ENCODE measurements around the gene TKTL1. TPM values are rescaled to one million over a fixed set of nuclear protein-coding genes. Genes with fewer than 3 reads are reported as not detected.

TKTL1 gene
- total RNA-seq, 2 experiments from 2014 or later, result 1.7 to 2.3 TPM

GRCh38 chrX:154363706-154364439 lies 68.3 kb downstream of the TKTL1 start:
- CTCF ChIA-PET, result no interaction called here
- H3K4me3 Mint-ChIP-seq, result no peak overlapping the region

GRCh38 chrX:154365052-154365600 lies 69.5 kb downstream of the TKTL1 start:
- H3K36me3 ChIP-seq (ENCODE audit: insufficient read depth, low read length), result peaks cover 77% of the 10 kb centered on the region
- no peak overlapping the region for H3K4me3 ChIP-seq (ENCODE audit: low read length)
- ATAC-seq (ENCODE audit: poor library complexity) (no peak), DNase-seq (no peak)
- no peak for TF ChIP-seq CTCF (IDR thresholded peaks at IDR 0.05)
- ChIA-PET CTCF (no interaction called here), POLR2A (interaction anchor here (1.1 kb wide), 1 partner anchor 15 kb away, joined by 4 read pairs; no protein-coding TSS in a partner anchor)
- no peaks in the 10 kb centered on the region for H3K9me3 Mint-ChIP-seq
- no peak overlapping the region for H3K4me3 Mint-ChIP-seq
- H3K27me3 ChIP-seq (ENCODE audit: control insufficient read depth in 1 of 2, insufficient read depth in 2 of 2, low read length in 2 of 2), result no peaks in the 10 kb centered on the region
- peak overlapping the region; percentile 56 for H3K27ac Mint-ChIP-seq
- no peaks in the 10 kb centered on the region for H3K27me3 Mint-ChIP-seq
- H3K9me3 ChIP-seq (ENCODE audit: control insufficient read depth in 1 of 2, insufficient read depth in 1 of 2, low read length in 2 of 2), result no peaks in the 10 kb centered on the region
- H3K27ac ChIP-seq (ENCODE audit: low read depth in 1 of 2, low read length in 2 of 2), result peak overlapping the region in 1 of 2 donors; percentile 3
- peaks cover 79% of the 10 kb centered on the region for H3K4me1 ChIP-seq (ENCODE audit: insufficient read depth, low read length)
- intact Hi-C loops (cut with DNase I, micrococcal nuclease), result no loop called here
- peaks cover 9% of the 10 kb centered on the region for H3K4me1 Mint-ChIP-seq (ENCODE audit: low read depth)
- peaks cover 71% of the 10 kb centered on the region for H3K36me3 Mint-ChIP-seq (ENCODE audit: low read depth)

More at GRCh38 chrX:154363706-154364439, 68.3 kb downstream of the TKTL1 start:
- Histone ChIP-seq H3K36me3 (ENCODE audit: insufficient read depth, low read length) (peaks cover 89% of the 10 kb centered on the region), H3K4me1 (ENCODE audit: insufficient read depth, low read length) (peaks cover 92% of the 10 kb centered on the region), H3K27me3 (ENCODE audit: control insufficient read depth in 1 of 2, insufficient read depth in 2 of 2, low read length in 2 of 2) (no peaks in the 10 kb centered on the region), H3K4me3 (ENCODE audit: low read length) (no peak overlapping the region), H3K27ac (ENCODE audit: low read depth in 1 of 2, low read length in 2 of 2) (no peak overlapping the region), H3K9me3 (ENCODE audit: control insufficient read depth in 1 of 2, insufficient read depth in 1 of 2, low read length in 2 of 2) (no peaks in the 10 kb centered on the region)
- no peak overlapping the region for H3K27ac Mint-ChIP-seq
- DNase-seq, result no peak
- POLR2A ChIA-PET, result no interaction called here
- intact Hi-C loops (cut with DNase I, micrococcal nuclease), result no loop called here
- ATAC-seq (ENCODE audit: poor library complexity), result no peak
- H3K4me1 Mint-ChIP-seq (ENCODE audit: low read depth), result peaks cover 9% of the 10 kb centered on the region
- no peaks in the 10 kb centered on the region for H3K9me3 Mint-ChIP-seq
- H3K27me3 Mint-ChIP-seq, result no peaks in the 10 kb centered on the region
- H3K36me3 Mint-ChIP-seq (ENCODE audit: low read depth), result peaks cover 63% of the 10 kb centered on the region
- no peak for TF ChIP-seq CTCF (IDR thresholded peaks at IDR 0.05)

- Mint-ChIP-seq H3K4me3 (no peak overlapping the region), H3K27me3 (no peaks in the 10 kb centered on the region), H3K9me3 (no peaks in the 10 kb centered on the region), H3K4me1 (ENCODE audit: low read depth) (peaks cover 9% of the 10 kb centered on the region), H3K36me3 (ENCODE audit: low read depth) (peaks cover 65% of the 10 kb centered on the region), H3K27ac (peak overlapping the region; percentile 42)
- Histone ChIP-seq H3K27ac (ENCODE audit: low read depth in 1 of 2, low read length in 2 of 2) (no peak overlapping the region), H3K9me3 (ENCODE audit: control insufficient read depth in 1 of 2, insufficient read depth in 1 of 2, low read length in 2 of 2) (no peaks in the 10 kb centered on the region), H3K36me3 (ENCODE audit: insufficient read depth, low read length) (peaks cover 69% of the 10 kb centered on the region), H3K4me3 (ENCODE audit: low read length) (no peak overlapping the region), H3K27me3 (ENCODE audit: control insufficient read depth in 1 of 2, insufficient read depth in 2 of 2, low read length in 2 of 2) (no peaks in the 10 kb centered on the region), H3K4me1 (ENCODE audit: insufficient read depth, low read length) (peaks cover 72% of the 10 kb centered on the region)
- no peak for TF ChIP-seq CTCF (IDR thresholded peaks at IDR 0.05)
- POLR2A ChIA-PET, result interaction anchor here (0.6 to 1.1 kb wide), 2 partner anchors 16 to 46 kb away, joined by 3 to 4 read pairs; no protein-coding TSS in a partner anchor
- no peak for ATAC-seq (ENCODE audit: poor library complexity)
- DNase-seq, result no peak
- intact Hi-C loops (cut with DNase I, micrococcal nuclease), result no loop called here
- CTCF ChIA-PET, result no interaction called here
Measured at GRCh38 chrX:154365997-154366665, 70.5 kb downstream of the TKTL1 start.
